Activated CD4-positive, alpha-beta T cell treated with anti-CD3 and anti-CD28 coated beads, Interleukin-2, amount 50 U/mL, for 4 hours (primary cell): ENCODE data around the gene NIPA2.

Experiments
- DNase-seq, 2 experiments: peaks; one replicate each; pipeline ENCODE4 v3.0.0-alpha.2; 2020

Gene NIPA2

DNA sequence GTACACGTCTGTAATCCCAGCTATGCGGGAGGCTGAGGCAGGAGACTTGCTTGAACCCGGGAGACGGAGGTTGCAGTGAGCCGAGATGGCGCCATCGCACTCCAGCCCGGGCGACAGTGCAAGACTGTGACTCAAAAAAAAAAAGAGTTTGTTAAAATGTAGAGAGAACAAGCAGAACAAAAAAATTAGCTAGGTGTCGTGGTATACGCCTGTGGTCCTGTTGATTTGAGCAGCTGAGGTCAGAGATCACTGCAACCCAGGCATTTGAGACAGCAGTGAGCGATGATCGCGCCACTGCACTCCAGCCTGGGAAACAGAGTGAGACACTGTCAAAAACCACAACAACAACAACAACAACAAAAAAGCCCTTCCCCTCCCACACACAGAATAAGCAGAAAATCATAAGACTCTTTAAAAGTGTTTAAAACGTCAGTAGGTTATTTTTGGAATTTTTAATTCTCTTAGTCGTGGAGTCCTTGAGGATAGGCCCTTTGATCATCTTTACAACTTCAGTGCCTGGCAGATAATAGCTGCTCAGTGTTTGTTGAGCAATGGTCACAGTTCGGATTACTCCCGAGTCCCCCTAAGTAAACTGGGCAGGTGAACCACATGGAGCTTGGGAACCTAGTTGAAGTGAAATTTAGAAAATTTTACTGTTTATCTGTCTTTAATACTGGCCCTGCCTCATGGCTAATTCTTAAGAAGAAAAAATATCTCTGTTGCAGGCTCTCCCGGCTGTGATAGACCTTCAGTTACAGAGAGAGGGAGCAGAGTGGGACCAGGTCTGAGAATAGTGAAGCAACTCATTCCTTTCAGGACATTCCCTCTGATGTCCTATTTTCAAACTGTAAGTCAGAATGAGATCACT is 6.2 kb downstream of the NIPA2 start:
- no peak for DNase-seq

DNA sequence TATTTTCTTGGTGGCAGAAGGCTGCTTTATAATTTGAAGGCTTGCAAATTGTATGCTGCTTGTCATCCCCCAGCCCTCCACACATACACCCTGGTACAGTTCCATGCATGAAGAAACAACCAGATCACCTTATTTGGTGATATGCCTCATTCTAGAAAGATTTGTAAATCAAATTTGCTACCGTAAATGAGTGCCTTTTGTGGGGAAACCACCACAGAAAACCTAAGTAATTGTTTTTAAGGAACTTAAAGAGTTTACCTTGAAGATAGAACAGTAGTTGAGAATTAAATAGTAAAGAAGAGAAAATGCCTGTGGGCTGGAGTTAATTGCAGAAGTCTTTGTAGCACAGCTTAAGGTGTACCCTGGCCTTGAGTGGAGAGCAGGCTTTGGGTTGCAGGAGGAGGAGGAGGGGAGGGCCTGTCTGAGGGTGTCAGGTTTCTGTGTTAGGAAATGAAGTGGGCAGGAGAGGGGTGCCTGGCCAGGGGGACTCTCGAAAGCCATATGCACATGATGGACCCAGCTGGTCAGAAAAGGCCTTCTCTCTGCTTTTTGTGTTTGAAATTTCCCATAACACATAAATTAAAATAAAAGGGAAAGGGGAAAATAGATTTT is 6.9 kb downstream of the NIPA2 start:
- no peak for DNase-seq

DNA sequence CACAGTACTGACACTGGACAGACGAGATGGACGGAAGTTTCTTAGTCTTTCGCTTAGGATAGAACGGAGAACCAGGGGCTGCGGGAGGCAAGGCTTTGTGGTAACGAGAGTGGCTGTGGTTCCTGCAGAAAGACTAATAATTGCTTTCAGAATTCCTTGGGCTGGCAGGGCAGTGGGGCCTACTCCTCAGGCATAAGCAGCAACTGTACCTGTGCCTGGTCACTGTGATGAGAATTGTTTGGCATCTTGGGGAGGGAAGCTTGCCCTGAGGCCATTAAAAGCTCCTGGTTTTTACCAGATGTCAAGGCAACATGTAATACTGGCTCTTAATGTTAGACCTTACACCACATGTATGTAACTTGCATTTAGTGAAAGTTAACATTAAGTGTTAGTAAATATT is 7.6 kb downstream of the NIPA2 start:
- no peak for DNase-seq

DNA sequence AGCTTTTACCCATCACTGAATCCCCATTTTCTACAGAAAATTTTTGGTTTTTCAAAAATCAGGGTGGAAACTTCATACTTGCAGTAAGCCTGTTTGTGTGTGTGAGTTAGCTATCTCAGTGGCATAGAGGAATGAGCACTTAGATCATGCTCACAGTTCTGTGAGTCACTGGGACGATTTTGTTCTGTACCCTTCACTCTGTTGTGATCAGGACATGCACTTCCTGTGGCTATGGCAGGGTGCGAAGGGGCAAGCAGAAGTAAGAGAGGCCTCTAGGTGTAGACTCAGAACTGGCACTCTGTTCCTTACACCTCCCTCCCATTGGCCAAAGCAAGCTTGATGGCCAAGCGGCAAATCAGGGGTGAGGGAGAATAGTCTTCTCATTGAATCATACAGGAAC is 11.6 kb downstream of the NIPA2 start:
- no peak for DNase-seq

DNA sequence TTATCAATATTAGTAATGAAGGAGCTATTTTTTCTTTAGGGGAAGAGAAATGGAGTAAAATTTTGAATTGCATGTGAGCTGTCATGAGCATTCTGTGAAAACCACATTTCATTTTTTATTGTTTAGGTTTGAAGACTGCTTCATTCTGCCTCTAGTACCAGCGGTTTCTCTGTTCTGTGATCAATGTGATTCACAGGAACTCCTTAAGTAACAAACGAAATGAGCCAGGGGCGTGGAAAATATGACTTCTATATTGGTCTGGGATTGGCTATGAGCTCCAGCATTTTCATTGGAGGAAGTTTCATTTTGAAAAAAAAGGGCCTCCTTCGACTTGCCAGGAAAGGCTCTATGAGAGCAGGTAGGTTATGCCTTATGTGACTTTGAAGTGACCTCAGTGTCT is 13.0 kb downstream of the NIPA2 start:
- DNase-seq: no peak

DNA sequence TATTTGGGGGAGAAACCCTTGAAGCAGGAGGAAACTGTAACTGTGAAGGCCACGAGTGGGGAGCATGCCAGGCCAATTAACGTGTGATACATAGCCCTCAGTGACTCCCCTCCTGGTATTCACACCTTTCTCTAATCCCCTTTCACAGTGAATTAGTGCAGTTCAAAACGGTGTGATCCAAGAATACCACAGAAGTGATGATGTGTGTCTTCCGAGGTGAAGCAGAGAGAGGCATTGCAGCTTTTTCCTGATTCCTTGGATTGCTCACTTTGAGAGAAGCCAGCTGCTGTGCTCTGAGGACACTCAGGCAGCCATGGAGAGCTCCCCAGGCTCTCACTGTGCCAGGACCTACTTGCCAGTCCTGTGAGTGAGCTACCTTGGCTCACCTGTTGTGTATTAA is 17.3 kb downstream of the NIPA2 start:
- DNase-seq: no peak

DNA sequence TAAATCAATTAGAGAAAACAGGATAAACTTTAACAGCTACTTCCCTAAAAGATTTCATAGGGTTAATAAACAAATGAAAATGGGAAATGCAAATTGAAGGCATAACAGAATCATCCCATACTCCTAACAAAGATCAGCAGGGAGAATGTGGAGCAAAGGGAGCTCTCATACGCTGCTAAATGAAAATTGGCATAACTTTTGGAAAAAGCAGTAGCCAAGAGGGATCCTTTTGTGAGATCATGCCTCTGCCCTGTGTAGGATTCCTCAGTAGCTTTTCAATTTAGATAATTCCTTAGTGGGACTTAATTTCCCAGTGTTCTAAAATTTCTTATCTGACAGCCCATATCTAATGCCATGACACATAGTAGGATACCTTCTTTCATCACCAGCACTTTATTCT is 18.2 kb downstream of the NIPA2 start:
- DNase-seq: no peak

DNA sequence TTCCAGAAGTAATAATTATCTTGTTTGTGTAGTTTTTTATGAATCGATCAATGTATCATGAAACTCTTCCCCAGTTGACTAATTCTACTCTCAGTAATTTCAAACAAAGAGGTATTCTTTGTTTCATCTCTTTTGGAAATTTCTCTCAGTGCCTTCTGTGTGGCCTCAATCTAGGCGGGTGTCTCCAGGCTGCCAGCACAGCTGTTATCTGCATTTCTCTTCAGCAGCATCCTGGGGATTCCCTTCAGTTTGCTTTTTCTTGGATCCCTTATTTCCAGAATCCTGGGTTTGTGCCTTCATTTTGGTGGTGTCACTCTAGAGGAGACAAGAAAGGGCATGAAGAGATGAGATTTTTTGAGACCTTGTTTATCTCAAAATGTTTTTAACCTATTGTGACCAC is 22.7 kb downstream of the NIPA2 start:
- no peak for DNase-seq

DNA sequence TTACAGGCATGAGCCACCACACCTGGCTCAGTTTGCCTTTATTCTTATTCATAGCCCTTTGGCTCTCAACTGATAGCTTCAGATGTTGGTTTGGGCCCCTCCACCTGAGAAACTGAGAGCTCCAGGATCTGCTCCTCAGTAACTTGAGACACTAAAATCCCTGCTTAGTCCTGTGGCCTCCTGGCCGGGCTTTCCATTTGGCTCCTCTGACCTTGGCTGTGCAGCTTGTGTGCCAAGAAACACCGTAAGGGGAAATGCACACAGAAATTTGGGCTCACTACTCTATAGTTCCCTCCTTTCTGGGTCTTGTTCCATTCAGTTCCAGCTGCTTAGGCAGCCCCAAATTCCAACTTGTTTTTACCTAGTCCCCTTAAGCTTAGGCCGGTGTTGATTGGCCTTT is 24.9 kb downstream of the NIPA2 start:
- DNase-seq: no peak

DNA sequence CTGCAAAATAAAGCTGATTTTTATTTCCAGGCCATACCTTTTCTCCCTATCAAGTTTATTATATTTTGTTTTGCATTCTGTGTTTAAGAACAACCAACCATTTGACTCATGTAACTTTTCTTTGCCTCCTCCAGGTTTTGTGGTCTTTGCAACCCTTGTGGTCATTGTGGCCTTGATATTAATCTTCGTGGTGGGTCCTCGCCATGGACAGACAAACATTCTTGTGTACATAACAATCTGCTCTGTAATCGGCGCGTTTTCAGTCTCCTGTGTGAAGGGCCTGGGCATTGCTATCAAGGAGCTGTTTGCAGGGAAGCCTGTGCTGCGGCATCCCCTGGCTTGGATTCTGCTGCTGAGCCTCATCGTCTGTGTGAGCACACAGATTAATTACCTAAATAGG is 27.6 kb downstream of the NIPA2 start:
- no peak for DNase-seq

DNA sequence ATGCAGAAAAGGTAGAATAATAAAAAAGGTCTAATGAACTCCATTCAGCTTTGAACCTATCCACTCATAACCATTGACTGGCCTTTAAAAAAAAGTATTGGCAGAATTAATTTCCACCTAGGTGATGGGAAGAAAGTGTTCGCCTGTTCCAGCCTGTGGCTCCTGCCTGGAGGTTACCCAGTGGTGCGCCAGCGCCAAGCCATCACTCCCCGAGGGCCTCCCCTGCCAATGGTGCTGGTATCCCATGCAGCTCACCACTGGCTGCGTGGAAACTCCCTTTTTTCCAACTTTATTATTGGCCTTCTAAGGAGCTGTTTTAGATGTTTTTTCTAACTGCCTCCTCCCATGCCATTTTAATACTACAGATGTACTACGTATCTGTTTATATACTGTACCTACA is 29.4 kb downstream of the NIPA2 start:
- no peak for DNase-seq

DNA sequence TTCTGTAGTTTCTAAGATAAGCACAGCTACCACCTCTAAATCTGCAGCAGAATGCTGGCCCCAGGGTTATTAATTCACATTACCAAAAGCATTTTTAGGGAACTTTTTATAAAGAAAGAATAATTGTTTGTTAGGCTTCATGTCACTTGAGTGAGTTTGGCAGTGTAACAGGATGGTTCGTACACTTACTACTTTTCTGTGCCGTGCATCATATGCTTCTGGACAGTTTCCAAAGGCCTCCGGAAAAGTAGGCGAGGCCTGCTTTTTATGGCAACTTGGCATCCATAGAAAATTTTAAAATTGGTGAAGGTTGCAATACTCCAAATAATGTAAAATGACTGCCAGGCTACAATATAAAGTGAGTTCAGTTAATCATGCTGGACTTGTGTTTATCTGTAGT is 30.0 kb downstream of the NIPA2 start:
- no peak for DNase-seq

DNA sequence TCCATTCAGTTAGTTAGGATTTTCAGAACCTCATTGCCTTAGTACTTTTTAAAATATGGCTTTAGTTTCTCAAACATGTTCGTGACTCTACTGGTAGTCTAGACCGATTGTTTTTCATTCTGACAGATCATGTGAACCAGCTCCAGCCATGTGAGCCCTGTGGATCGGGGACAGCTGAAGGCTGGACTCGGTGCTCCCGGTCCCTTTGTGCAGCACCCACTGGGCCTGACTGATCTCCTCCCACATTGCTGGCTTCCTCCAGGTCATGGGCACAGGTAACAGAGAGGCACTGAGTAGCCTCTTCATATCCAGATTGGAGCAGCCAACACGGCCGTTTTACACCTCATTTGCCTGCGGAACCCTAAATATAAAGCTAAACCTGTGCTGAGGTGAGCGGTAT is 30.5 kb downstream of the NIPA2 start:
- DNase-seq: no peak

DNA sequence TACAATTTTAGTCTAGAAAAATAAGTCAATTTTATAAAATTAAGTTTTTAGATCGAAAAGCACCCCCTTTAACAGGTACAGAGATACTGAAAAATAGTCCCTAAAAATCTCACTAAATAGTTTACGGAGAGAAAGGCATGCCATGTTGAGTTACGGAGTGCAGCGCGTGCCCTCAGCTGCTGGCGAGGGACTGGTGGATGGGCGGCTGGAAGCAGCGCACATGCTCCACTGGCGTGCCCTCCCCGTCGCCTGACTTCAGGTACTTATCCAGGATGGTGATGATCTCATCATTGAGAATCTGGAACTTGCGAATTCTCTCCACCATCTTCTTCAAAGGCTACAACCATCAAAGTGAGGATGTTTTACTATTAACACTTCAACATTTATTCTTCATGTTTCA is 31.4 kb downstream of the NIPA2 start:
- DNase-seq: no peak

DNA sequence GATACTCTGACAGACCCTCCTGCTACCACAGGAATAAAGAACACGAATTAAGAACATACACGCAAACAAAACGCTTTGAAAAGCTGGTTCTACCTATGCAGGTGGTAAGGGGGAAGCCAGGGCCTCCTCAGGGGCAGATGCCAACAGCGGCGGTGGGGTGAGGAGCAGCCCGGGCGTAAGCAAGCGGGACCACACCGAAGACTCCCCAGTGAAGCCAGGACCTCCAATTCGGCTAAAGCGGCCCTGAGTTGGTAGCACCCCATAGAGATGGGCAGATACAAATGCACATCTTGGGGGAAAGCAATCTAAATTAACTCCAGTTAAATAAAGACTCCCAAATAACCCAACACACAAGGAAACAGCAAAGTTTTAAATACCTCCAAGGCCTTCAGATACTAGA is 32.4 kb downstream of the NIPA2 start:
- no peak for DNase-seq

DNA sequence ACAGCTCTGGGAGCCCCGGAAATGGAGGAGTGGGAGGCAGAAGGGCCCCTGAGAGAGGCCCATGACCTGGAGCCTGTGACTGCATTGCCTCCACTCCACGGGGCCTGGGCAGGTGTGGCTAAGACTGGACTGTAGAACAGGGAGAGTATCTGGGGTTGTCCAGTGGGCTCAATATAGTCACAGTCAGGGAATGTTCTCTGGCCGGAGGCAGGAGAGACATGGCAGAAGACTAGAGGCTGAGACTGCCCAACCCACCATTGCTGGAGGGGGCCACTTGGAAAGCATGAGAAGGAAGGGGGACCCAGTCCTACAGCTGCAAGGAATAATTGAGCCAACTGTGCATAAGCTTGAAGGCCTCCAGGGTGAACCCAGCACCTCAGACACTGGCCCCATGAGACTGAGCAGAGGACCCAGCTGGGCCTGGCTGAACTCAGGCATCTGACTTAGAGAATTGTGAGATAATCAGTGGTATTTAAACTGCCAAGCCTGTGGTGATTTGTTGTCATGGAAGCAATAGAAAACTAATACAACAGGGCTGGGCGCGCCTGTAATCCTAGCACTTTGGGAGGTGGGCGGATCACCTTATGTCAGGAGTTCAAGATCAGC is 33.1 kb downstream of the NIPA2 start:
- no peak for DNase-seq

DNA sequence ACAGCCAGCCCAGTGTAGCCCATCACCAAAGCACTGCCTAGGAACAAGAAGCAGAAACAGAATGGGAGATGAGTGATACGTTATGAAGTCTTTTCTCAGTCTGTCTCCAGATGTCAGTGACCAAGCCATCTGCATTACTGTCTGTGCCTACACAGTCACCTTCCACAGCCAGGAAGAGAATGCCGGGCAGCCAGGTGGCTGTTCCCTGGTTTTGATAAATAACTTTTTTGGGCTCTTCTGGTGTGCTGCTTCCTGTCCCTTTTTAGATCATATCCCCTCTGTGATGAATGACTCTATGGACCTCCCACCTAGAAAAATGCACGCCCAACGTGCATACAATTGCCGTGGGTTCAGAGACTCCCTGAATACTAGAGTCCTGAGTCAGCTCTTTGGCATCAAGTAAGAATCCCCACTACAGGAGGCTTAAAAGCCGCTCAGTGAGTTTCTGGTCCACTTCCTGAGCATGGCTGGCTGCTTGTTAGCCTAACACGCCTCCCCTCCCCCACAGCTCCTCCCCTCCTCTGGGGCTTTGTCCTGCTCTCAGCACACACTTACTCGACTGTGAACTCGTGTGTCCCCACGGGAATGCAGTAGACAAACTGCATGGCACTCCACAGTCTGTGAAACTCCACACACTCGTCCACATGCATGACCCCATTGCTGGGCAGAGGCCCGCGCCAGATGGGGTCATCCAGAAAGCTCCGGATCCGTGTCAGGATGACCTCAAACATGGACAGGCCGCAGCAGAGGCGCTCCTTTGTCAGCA is 34.7 kb downstream of the NIPA2 start:
- DNase-seq: no peak

DNA sequence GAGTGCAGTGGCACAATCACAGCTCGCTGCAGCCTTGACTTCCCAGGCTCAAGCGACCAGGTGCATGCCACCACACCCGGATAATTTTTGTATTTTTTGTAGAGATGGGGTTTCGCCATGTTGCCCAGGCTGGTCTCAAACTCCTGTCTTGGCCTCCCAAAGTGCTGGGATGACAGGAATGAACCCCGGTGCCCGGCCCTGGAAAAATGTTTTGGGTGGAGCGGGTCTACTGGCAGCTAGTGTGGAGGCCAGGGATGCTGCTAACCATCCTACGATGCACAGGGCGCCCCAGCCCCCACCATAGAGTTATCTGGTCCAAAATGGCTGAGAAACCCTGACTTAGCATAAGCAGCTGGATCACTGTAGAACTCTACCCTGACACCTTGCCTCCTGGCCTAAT is 35.4 kb downstream of the NIPA2 start:
- no peak for DNase-seq

DNA sequence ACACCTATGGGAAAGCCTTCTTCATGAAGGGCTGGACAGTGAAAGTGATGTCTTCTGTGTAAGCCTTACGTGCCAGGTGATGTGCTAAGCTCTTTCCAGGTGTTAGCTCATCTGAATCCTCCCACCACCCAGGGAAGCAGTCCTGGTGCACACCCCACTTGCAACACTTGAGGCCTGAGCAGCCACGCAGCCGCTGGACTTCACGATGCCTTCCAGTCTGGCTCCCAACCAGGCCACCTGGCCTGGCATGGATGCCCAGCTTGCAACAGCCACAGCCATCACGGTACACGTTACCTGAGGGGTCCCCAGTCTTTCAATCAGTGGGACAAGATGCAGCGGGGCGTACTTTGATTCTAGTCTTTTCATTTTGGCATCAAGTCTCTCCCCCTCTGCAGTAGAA is 35.8 kb downstream of the NIPA2 start:
- no peak for DNase-seq

DNA sequence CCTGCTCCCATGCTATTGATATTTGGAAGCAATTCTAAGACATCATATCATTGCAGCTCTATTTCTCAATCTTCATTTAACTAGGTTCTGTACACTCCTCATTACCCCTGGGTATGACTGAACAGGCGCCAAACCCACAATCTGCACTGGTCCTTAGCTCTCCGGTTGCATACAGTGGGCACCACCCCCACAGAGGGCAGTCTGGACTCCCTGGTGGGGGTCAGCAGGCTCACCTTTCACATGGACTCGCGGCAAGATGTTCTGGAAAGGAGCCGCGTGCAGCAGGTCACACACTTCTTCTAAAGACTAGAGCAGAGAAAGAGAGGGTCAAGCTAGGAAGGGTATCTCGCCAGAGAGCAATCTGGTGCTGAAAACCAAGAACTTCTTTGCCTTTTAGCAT is 36.5 kb downstream of the NIPA2 start:
- no peak for DNase-seq

DNA sequence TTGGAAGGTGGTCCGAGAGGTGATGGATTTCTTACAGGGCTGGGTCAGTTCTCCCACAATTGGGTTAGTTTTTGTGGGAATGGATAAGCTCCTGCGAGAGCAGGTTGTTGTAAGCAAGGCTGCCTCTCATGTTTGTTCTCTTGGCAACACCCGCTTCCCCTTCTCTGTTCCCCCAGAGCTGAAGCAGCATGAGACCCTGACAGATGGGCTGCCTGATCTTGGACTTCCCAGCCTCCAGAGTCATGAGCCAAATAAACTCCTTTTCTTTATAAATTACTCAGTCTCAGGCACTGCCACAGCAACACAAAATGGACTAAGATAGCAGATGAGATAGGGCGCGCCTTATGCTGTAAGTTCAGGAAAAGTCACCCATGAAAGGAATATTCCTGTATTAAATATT is 38.7 kb downstream of the NIPA2 start:
- no peak for DNase-seq

DNA sequence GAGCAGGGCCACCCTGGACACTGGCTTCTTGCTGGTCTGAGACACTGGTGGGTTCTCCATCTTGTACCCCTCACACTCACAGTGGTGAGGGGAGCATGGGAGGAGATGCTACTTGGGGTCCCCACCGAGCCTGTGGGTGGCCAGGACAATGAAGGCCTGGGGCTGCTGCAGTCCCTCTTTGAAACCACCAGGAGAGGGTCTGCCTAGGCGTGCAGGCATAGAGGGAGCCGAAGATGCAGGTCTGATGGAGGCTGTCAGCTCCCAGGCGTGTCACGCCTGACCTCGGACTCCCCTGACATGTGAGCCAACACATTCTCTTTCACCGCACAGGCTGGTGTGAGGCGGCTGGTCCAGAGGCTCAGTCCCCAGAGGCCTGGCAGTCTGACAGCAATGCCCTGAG is 39.1 kb downstream of the NIPA2 start:
- DNase-seq: no peak

DNA sequence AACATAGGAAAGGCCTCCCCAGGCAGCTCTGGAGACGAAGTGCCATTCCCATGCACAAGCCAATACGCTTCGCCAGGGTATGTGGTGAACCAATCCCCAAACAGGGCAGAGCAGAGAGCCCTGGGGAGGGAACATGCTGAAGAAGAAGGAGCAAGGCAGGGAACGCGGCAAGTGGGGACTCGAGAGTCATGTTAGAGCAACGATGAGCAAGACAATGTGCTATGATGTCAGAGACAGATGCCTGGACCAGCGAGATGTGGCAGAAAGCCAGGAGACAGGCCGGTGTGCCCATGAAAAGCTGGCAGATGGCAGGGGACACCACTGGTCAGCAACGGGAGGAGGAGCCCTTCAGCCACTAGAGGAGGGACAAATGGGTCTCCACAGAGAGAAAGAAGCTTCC is 39.6 kb downstream of the NIPA2 start:
- no peak for DNase-seq
